Measurements from ENCODE around the gene RFX8.

RFX8 gene

GRCh38 chr2:101450965-101451364, 23.9 kb downstream of the RFX8 start:
- TF ChIP-seq POLR2AphosphoS5 (IDR thresholded peaks at IDR 0.05; ENCODE audit: low read depth, low read length), result no peak
- TF ChIP-seq, protein P1, sequence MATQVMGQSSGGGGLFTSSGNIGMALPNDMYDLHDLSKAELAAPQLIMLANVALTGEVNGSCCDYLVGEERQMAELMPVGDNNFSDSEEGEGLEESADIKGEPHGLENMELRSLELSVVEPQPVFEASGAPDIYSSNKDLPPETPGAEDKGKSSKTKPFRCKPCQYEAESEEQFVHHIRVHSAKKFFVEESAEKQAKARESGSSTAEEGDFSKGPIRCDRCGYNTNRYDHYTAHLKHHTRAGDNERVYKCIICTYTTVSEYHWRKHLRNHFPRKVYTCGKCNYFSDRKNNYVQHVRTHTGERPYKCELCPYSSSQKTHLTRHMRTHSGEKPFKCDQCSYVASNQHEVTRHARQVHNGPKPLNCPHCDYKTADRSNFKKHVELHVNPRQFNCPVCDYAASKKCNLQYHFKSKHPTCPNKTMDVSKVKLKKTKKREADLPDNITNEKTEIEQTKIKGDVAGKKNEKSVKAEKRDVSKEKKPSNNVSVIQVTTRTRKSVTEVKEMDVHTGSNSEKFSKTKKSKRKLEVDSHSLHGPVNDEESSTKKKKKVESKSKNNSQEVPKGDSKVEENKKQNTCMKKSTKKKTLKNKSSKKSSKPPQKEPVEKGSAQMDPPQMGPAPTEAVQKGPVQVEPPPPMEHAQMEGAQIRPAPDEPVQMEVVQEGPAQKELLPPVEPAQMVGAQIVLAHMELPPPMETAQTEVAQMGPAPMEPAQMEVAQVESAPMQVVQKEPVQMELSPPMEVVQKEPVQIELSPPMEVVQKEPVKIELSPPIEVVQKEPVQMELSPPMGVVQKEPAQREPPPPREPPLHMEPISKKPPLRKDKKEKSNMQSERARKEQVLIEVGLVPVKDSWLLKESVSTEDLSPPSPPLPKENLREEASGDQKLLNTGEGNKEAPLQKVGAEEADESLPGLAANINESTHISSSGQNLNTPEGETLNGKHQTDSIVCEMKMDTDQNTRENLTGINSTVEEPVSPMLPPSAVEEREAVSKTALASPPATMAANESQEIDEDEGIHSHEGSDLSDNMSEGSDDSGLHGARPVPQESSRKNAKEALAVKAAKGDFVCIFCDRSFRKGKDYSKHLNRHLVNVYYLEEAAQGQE (IDR thresholded peaks at IDR 0.05; ENCODE audit: insufficient read depth in 1 of 2, low read depth in 2 of 2, low read length in 2 of 2), result no peak
- no peak for TF ChIP-seq FOXP2 (optimal IDR thresholded peaks at IDR 0.05; ENCODE audit: borderline replicate concordance, extremely low read depth, extremely low read length, insufficient read depth)
- no peak for TF ChIP-seq SIN3A (IDR thresholded peaks at IDR 0.05; ENCODE audit: borderline replicate concordance, insufficient read depth, low read length)
- TF ChIP-seq TAF1 (IDR thresholded peaks at IDR 0.05; ENCODE audit: borderline replicate concordance, insufficient read depth, low read length), result no peak

- TF ChIP-seq SIN3A (IDR thresholded peaks at IDR 0.05; ENCODE audit: borderline replicate concordance, insufficient read depth, low read length) (no peak), FOXP2 (optimal IDR thresholded peaks at IDR 0.05; ENCODE audit: borderline replicate concordance, extremely low read depth, extremely low read length, insufficient read depth) (no peak)
Observed at GRCh38 chr2:101446869-101447268, 28.0 kb downstream of the RFX8 start.

DNA sequence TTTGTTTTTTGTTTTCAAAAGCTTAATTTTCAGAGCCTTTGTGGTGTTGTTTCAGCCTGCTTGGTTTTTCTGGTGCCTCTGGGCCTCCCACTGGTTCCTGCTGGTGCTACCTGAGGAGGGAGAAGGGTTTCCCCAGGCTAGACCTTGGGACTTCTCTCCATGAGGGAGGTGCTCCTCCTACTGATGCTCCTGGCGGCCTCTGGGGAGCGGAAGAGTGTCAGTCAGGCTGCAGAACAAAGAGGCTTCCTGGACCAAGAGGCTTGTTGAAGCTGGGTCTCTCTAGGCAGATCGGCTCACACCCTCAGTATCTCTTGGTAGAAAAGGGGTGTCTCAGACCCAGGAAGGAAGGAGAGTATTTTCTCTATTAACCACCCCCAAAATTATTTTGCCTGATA, 32.2 kb downstream of the RFX8 start:
- TF ChIP-seq FOXP2 (optimal IDR thresholded peaks at IDR 0.05; ENCODE audit: borderline replicate concordance, extremely low read depth, extremely low read length, insufficient read depth) (no peak), POLR2AphosphoS5 (IDR thresholded peaks at IDR 0.05; ENCODE audit: low read depth, low read length) (no peak), TAF1 (IDR thresholded peaks at IDR 0.05; ENCODE audit: borderline replicate concordance, insufficient read depth, low read length) (no peak), SIN3A (IDR thresholded peaks at IDR 0.05; ENCODE audit: borderline replicate concordance, insufficient read depth, low read length) (no peak)
- TF ChIP-seq, protein P1 (IDR thresholded peaks at IDR 0.05; ENCODE audit: insufficient read depth in 1 of 2, low read depth in 2 of 2, low read length in 2 of 2), result no peak

DNA sequence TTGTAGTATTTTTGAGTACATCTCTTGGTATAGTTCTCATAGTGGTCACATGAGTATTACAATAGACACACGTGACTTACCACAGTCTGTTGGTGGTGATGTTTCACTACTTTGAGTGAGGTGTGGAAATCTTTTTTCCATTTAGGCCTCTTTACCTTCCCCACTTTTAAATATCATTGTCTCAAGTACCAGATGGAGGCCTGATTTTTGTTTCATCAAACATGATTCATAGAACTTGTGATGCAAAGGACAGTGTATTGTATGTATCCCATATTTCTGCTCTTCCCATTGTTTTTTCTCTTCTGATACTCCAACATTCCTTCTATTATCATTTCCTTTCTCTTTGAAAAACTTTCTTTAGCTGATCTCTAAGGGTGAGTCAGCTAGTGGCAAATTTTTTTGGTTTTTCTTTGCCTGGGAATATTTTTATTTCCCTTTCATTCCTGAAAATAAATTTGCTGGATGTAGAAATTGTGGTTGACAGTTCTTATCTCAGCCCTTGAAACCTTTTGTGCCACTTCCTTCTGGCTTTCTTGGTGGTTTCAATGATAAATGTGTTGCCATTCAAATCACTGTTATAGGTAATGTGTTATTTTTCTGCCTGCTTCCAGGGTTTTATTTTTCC, 32.8 kb downstream of the RFX8 start:
- no peak for TF ChIP-seq SIN3A (IDR thresholded peaks at IDR 0.05; ENCODE audit: borderline replicate concordance, insufficient read depth, low read length)
- no peak for TF ChIP-seq POLR2AphosphoS5 (IDR thresholded peaks at IDR 0.05; ENCODE audit: low read depth, low read length)

DNA sequence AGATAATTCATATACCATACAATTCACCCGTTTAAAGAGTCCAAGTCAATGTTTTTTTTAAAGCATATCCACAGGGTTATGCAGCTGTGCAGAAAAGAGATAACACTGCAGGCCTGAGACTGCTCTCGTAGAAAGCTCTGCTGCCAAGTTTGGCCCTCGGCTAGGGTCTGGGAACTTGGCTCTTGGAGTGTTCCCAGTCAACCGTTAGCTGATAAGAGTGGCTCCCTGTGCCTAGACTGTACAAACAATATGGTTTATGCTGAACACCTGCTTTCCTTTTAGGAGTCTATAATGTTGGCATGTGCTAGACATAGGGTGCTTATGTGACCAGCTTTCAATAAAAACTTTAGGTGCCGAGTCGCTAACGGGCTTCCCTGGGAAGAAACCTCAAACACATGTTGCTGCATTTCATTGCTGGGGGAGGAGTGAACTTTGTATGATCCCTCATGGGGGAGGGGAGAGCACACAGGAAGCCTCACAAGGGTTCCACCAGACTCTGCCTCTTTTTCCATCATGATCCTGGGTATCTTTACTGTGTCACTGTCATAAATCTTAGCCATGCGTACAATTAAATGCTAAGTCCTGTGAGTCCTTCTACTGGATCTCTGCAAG, 34.7 kb downstream of the RFX8 start:
- no peak for TF ChIP-seq SIN3A (IDR thresholded peaks at IDR 0.05; ENCODE audit: borderline replicate concordance, insufficient read depth, low read length)
- TF ChIP-seq TAF1 (IDR thresholded peaks at IDR 0.05; ENCODE audit: borderline replicate concordance, insufficient read depth, low read length), result no peak
- TF ChIP-seq, protein P1 (IDR thresholded peaks at IDR 0.05; ENCODE audit: insufficient read depth in 1 of 2, low read depth in 2 of 2, low read length in 2 of 2), result no peak
- TF ChIP-seq FOXP2 (optimal IDR thresholded peaks at IDR 0.05; ENCODE audit: borderline replicate concordance, extremely low read depth, extremely low read length, insufficient read depth), result no peak
- TF ChIP-seq POLR2AphosphoS5 (IDR thresholded peaks at IDR 0.05; ENCODE audit: low read depth, low read length), result no peak

- TF ChIP-seq POLR2AphosphoS5 (IDR thresholded peaks at IDR 0.05; ENCODE audit: low read depth, low read length) (no peak), FOXP2 (optimal IDR thresholded peaks at IDR 0.05; ENCODE audit: borderline replicate concordance, extremely low read depth, extremely low read length, insufficient read depth) (no peak), TAF1 (IDR thresholded peaks at IDR 0.05; ENCODE audit: borderline replicate concordance, insufficient read depth, low read length) (no peak), SIN3A (IDR thresholded peaks at IDR 0.05; ENCODE audit: borderline replicate concordance, insufficient read depth, low read length) (no peak)
- TF ChIP-seq, protein P1 (IDR thresholded peaks at IDR 0.05; ENCODE audit: insufficient read depth in 1 of 2, low read depth in 2 of 2, low read length in 2 of 2), result no peak
Observed at GRCh38 chr2:101439716-101440115, 35.2 kb downstream of the RFX8 start.

Data from PFSK-1 (cell line).